Measurements from ENCODE around the gene EPHB2.

EPHB2 gene

GRCh38 chr1:22722901-22723550, 12.4 kb downstream of the EPHB2 start:
- no peak for DNase-seq

GRCh38 chr1:22727873-22728272, 17.2 kb downstream of the EPHB2 start:
- no peak for DNase-seq

GRCh38 chr1:22728751-22729399, 18.2 kb downstream of the EPHB2 start:
- DNase-seq, result no peak

- DNase-seq, result no peak
Observed at GRCh38 chr1:22729400-22729773, 18.7 kb downstream of the EPHB2 start.

GRCh38 chr1:22729912-22730311, 19.3 kb downstream of the EPHB2 start:
- no peak for DNase-seq

GRCh38 chr1:22731924-22732720, 21.5 kb downstream of the EPHB2 start:
- DNase-seq, result no peak

GRCh38 chr1:22733643-22734042, 23.0 kb downstream of the EPHB2 start:
- DNase-seq, result no peak

GRCh38 chr1:22736501-22737080, 26.0 kb downstream of the EPHB2 start:
- no peak for DNase-seq

GRCh38 chr1:22737374-22738068, 26.9 kb downstream of the EPHB2 start:
- no peak for DNase-seq

GRCh38 chr1:22738069-22738435, 27.4 kb downstream of the EPHB2 start:
- no peak for DNase-seq

GRCh38 chr1:22738522-22738921, 27.9 kb downstream of the EPHB2 start:
- no peak for DNase-seq

GRCh38 chr1:22739648-22740385, 29.2 kb downstream of the EPHB2 start:
- no peak for DNase-seq

GRCh38 chr1:22741118-22741517, 30.5 kb downstream of the EPHB2 start:
- no peak for DNase-seq

- DNase-seq, result no peak
Observed at GRCh38 chr1:22745669-22746585, 35.3 kb downstream of the EPHB2 start.

- no peak for DNase-seq
Observed at GRCh38 chr1:22747021-22747734, 36.5 kb downstream of the EPHB2 start.

- no peak for DNase-seq
Observed at GRCh38 chr1:22747735-22748073, 37.1 kb downstream of the EPHB2 start.

- no peak for DNase-seq
Observed at GRCh38 chr1:22749503-22749902, 38.9 kb downstream of the EPHB2 start.

GRCh38 chr1:22749919-22750684, 39.5 kb downstream of the EPHB2 start:
- DNase-seq, result no peak

GRCh38 chr1:22750685-22751051, 40.0 kb downstream of the EPHB2 start:
- DNase-seq, result no peak

- no peak for DNase-seq
Observed at GRCh38 chr1:22751124-22751531, 40.5 kb downstream of the EPHB2 start.
